Right forelimb (tissue), 1 donor: ENCODE measurements around the gene CELF2.
"Not testable (repeated sequence)": the region's sequence is repeated elsewhere in the genome, so short reads cannot be mapped to it uniquely, and the experiment has no call there.

ENCODE experiments used
- DNase-seq: peaks from one replicate; pipeline ENCODE4 v3.0.0-alpha.2; 2018

CELF2 gene

GRCh38 chr10:11178606-11179515 is 161.2 kb downstream of the CELF2 start:
- no peak for DNase-seq

- no peak for DNase-seq
These were observed 161.9 kb downstream of the CELF2 start for GRCh38 chr10:11179516-11180105.

GRCh38 chr10:11180228-11180627 is 162.6 kb downstream of the CELF2 start:
- DNase-seq = no peak

GRCh38 chr10:11181978-11182377 is 164.3 kb downstream of the CELF2 start:
- no peak for DNase-seq

- no peak for DNase-seq
These were observed 165.3 kb downstream of the CELF2 start for GRCh38 chr10:11183015-11183414.

GRCh38 chr10:11184093-11184492 is 166.4 kb downstream of the CELF2 start:
- no peak for DNase-seq

- DNase-seq = not testable (repeated sequence)
These were observed 167.5 kb downstream of the CELF2 start for GRCh38 chr10:11185128-11185665.

- no peak for DNase-seq
These were observed 168.7 kb downstream of the CELF2 start for GRCh38 chr10:11186374-11186773.

GRCh38 chr10:11189582-11190376 is 172.1 kb downstream of the CELF2 start:
- no peak for DNase-seq

GRCh38 chr10:11191190-11191589 is 173.5 kb downstream of the CELF2 start:
- DNase-seq = no peak

GRCh38 chr10:11191678-11192077 is 174.0 kb downstream of the CELF2 start:
- DNase-seq = no peak

- DNase-seq = no peak
These were observed 174.8 kb downstream of the CELF2 start for GRCh38 chr10:11192304-11193000.

- DNase-seq = no peak
These were observed 175.4 kb downstream of the CELF2 start for GRCh38 chr10:11193001-11193551.

GRCh38 chr10:11194859-11195586 is 177.4 kb downstream of the CELF2 start:
- DNase-seq = no peak

GRCh38 chr10:11195623-11196022 is 178.0 kb downstream of the CELF2 start:
- no peak for DNase-seq

- DNase-seq = no peak
These were observed 179.6 kb downstream of the CELF2 start for GRCh38 chr10:11197266-11197712.

GRCh38 chr10:11197878-11198277 is 180.2 kb downstream of the CELF2 start:
- no peak for DNase-seq

- DNase-seq = no peak
These were observed 184.2 kb downstream of the CELF2 start for GRCh38 chr10:11201911-11202310.

GRCh38 chr10:11204351-11204942 is 186.8 kb downstream of the CELF2 start:
- no peak for DNase-seq

- no peak for DNase-seq
These were observed 187.5 kb downstream of the CELF2 start for GRCh38 chr10:11205030-11205772.
